HepG2 (cell line): Measurements from ENCODE around the gene SPART. TPM values are rescaled to one million over a fixed set of nuclear protein-coding genes. Genes with fewer than 3 reads are reported as not detected.

ENCODE experiments used
- ATAC-seq: fragments of 200-7000 bp; cut with Tn5 transposase; 3 replicates; pipeline ENCODE4 v1.9.1; 2020; ENCODE audit warnings: mild to moderate bottlenecking, moderate library complexity
- BruUV-seq: library from RNA; stranded (reverse); fragments of 400-500 nt; replicated peaks from 2 replicates; lab custom pipeline; 2021; lab: Mats Ljungman, UMichigan
- CTCF ChIA-PET: fragments of 300-600 bp; formaldehyde crosslinking; extraction: SDS; loops from one replicate; lab custom pipeline; 2021; ENCODE audit warnings: low total read pairs, inconsistent platforms, low intra/inter-chr PET ratio; lab: Yijun Ruan, JAX
- POLR2A ChIA-PET: fragments of 350-600 bp; sonication (Branson Sonifier 250); formaldehyde crosslinking; loops from one replicate; lab custom pipeline; 2020; ENCODE audit warnings: antibody characterized with exemption, inconsistent platforms; lab: Yijun Ruan, JAX
- DNase-seq: peaks from one replicate; pipeline ENCODE4 v3.0.0-alpha.2; 2015; ENCODE audit warnings: low spot score
- FAIRE-seq: peaks from 3 replicates; lab custom pipeline; 2011; peaks lifted over from hg19 to GRCh38; lab: Jason Lieb, UNC
- H2AFZ ChIP-seq: one replicate; pipeline ENCODE4 v1.6.1; 2011; ENCODE audit warnings: low read length, inconsistent platforms
- H3K27ac ChIP-seq: fragments of 300-600 bp; 3 replicates; pipeline ENCODE4 v1.8.0; 2011; ENCODE audit warnings: mixed run types, mild to moderate bottlenecking, mixed read lengths, low read length, inconsistent platforms; ENCODE audit not compliant: insufficient read depth; ENCODE audit errors: extremely low read length
- H3K27me3 ChIP-seq, 2 experiments: fragments of 200-600 bp in 1 of 2; 2 replicates in 1 of 2; 3 replicates in 1 of 2; pipeline versions ENCODE4 v1.6.0 to v1.8.0; 2011; ENCODE audit warnings: low read length in 2 of 2, mild to moderate bottlenecking in 2 of 2, moderate library complexity in 2 of 2, inconsistent platforms in 1 of 2; ENCODE audit not compliant: insufficient read depth in 2 of 2, control insufficient read depth in 1 of 2
- H3K36me3 ChIP-seq, 2 experiments: fragments of 200-600 bp in 1 of 2; replicated peaks in 1 of 2; 2 replicates in 1 of 2; 3 replicates in 1 of 2; pipeline versions ENCODE4 v1.5.1 to v1.8.0; 2011; ENCODE audit warnings: low read length in 2 of 2, inconsistent platforms in 1 of 2; ENCODE audit not compliant: insufficient read depth in 2 of 2, control insufficient read depth in 1 of 2
- H3K4me1 ChIP-seq: 2 replicates; pipeline ENCODE4 v1.5.1; 2012; ENCODE audit warnings: low read length, inconsistent platforms; ENCODE audit not compliant: insufficient read depth
- H3K4me2 ChIP-seq: 2 replicates; pipeline ENCODE4 v1.6.0; 2011; ENCODE audit warnings: low read depth, low read length, inconsistent platforms
- H3K4me3 ChIP-seq, 3 experiments: fragments of 200-600 bp in 1 of 3; sonication (generic), shearing (Covaris generic) in 1 of 3; replicated peaks in 1 of 3; 2 replicates each; pipeline ENCODE4 v1.5.1; 2011 to 2016; ENCODE audit warnings: low read length in 3 of 3, inconsistent platforms in 2 of 3, low read depth in 2 of 3, mild to moderate bottlenecking in 2 of 3, control low read depth in 1 of 3, mixed read lengths in 1 of 3; ENCODE audit not compliant: insufficient read depth in 1 of 3
- H3K79me2 ChIP-seq: one replicate; pipeline ENCODE4 v1.6.1; 2011; ENCODE audit warnings: low read length, inconsistent platforms; ENCODE audit not compliant: insufficient read depth
- H3K9ac ChIP-seq: 2 replicates; pipeline ENCODE4 v1.6.0; 2011; ENCODE audit warnings: mild to moderate bottlenecking, low read depth, low read length, inconsistent platforms; ENCODE audit not compliant: insufficient read depth
- H3K9me3 ChIP-seq: 2 replicates; pipeline ENCODE4 v1.5.1; 2012; ENCODE audit warnings: mild to moderate bottlenecking, low read length
- H4K20me1 ChIP-seq: 2 replicates; pipeline ENCODE4 v1.6.0; 2011; ENCODE audit warnings: inconsistent platforms, mild to moderate bottlenecking, low read length, moderate library complexity; ENCODE audit not compliant: insufficient read depth
- AKAP8 ChIP-seq: sonication (generic); formaldehyde crosslinking; IDR thresholded peaks from 2 replicates; pipeline ENCODE4 v1.5.1; 2020; ENCODE audit warnings: mild to moderate bottlenecking, missing genetic modification reagents
- CREBL2 ChIP-seq: sonication (generic); formaldehyde crosslinking; IDR thresholded peaks from 2 replicates; pipeline ENCODE4 v1.8.1; 2023; ENCODE audit warnings: missing genetic modification reagents, mild to moderate bottlenecking, borderline replicate concordance
- CTCF ChIP-seq: sonication (generic); formaldehyde crosslinking; IDR thresholded peaks from 2 replicates; pipeline ENCODE4 v1.5.0; 2020; ENCODE audit warnings: mild to moderate bottlenecking, missing genetic modification reagents, moderate library complexity
- DNMT1 ChIP-seq: sonication (generic); formaldehyde crosslinking; IDR thresholded peaks from 2 replicates; pipeline ENCODE4 v1.5.1; 2020; ENCODE audit warnings: mild to moderate bottlenecking, missing genetic modification reagents
- ZBTB10 ChIP-seq: sonication (generic); formaldehyde crosslinking; IDR thresholded peaks from 2 replicates; pipeline ENCODE4 v1.4.0; 2020; ENCODE audit warnings: missing genetic modification reagents, borderline replicate concordance
- ZC3H4 ChIP-seq: sonication (generic); formaldehyde crosslinking; IDR thresholded peaks from 2 replicates; pipeline ENCODE4 v1.4.0; 2020; ENCODE audit warnings: missing genetic modification reagents, borderline replicate concordance
- ZNF180 ChIP-seq: sonication (generic); formaldehyde crosslinking; IDR thresholded peaks from 2 replicates; pipeline ENCODE4 v1.4.0; 2020; ENCODE audit warnings: low read depth, missing genetic modification reagents, borderline replicate concordance
- ZNF407 ChIP-seq: sonication (generic); formaldehyde crosslinking; IDR thresholded peaks from one replicate; pipeline ENCODE4 v1.5.1; 2020; ENCODE audit warnings: mild to moderate bottlenecking, missing genetic modification reagents; ENCODE audit errors: not compliant biosample characterization
- WGBS: methylation state at CpG from one replicate; pipeline ENCODE4 v1.1.6; 2017; ENCODE audit warnings: low lambda C conversion rate; 5-methylcytosine and 5-hydroxymethylcytosine counted together
- in situ Hi-C: cut with HindIII; loops from 2 replicates; pipeline ENCODE4 v1.10.0; 2017; ENCODE audit warnings: low pct_unique_long_range_greater_than_20kb; ENCODE audit not compliant: extremely low pct_ligation_motif_present
- intact Hi-C: fragments of 100-400 bp; cut with micrococcal nuclease; formaldehyde crosslinking; loops from one replicate; pipeline ENCODE4 v1.10.0; 2022; ENCODE audit not compliant: unreplicated experiment
- polyA plus RNA-seq, 8 experiments: library from polyadenylated mRNA; depleted of rRNA in 3 of 8; stranded (reverse) in 7 of 8; unstranded in 1 of 8; fragments of >200 nt; fragmentation: Illumina TruSeq in 4 of 8; extraction: Trizol in 4 of 8; gene quantifications; 2 replicates each; pipeline versions ENCODE4 v1.2.1 to v1.2.3, GENCODE V29; 2011 to 2016; ENCODE audit warnings: low read depth in 4 of 8, missing spikeins in 1 of 8, mixed read lengths in 1 of 8; ENCODE audit not compliant: insufficient read depth in 1 of 8
- total RNA-seq, 5 experiments: library from RNA; depleted of rRNA; stranded (reverse); fragments of >200 nt; fragmentation: Illumina TruSeq; extraction: Trizol; gene quantifications; 2 replicates each; pipeline ENCODE4 v1.2.3, GENCODE V29; 2016; ENCODE audit warnings: low read depth in 1 of 5

Gene SPART
- total and polyA plus RNA-seq, 2 of the 13 experiments (the other 11 are each of a cell fraction or from before 2014, with no cell fraction given) = 8.9 to 28.8 TPM

- TF ChIP-seq ZNF407 (CRISPR knock-in tag) = no peak
- TF ChIP-seq AKAP8 (CRISPR knock-in tag) = no peak
These were observed 12.1 kb upstream of the SPART start (continued) for GRCh38 chr13:36358175-36358718.

- no TSS peak for BruUV-seq
- no peak for ATAC-seq
- DNase-seq = no peak
- H3K9me3 ChIP-seq = no peaks in the 10 kb centered on the region
- H3K27me3 ChIP-seq = no peaks in the 10 kb centered on the region
- no peaks in the 10 kb centered on the region for H3K36me3 ChIP-seq
- POLR2A ChIA-PET = no interaction called here
- no peak overlapping the region for H3K27ac ChIP-seq
- peaks cover 31% of the 10 kb centered on the region for H3K4me1 ChIP-seq
- intact Hi-C loops (no loop called here), in situ Hi-C loops (no loop called here)
- H2AFZ ChIP-seq = no peak overlapping the region
- H3K4me3 ChIP-seq = no peak overlapping the region
- no peaks in the 10 kb centered on the region for H4K20me1 ChIP-seq
- no peak overlapping the region for H3K4me2 ChIP-seq
- no peak for FAIRE-seq
- WGBS = 49% methylated on average over 3 of the region's 3 CpGs
- CTCF ChIA-PET = no interaction called here
- no peak for TF ChIP-seq ZC3H4 (CRISPR knock-in tag)
- no peak for TF ChIP-seq ZBTB10 (CRISPR knock-in tag)
- no peak for TF ChIP-seq ZNF180 (CRISPR knock-in tag)
- TF ChIP-seq DNMT1 (CRISPR knock-in tag) = no peak
- TF ChIP-seq CREBL2 (CRISPR knock-in tag) = no peak
- TF ChIP-seq CTCF = no peak
- no peaks in the 10 kb centered on the region for H3K79me2 ChIP-seq
- H3K9ac ChIP-seq = no peak overlapping the region
These were observed 11.5 kb upstream of the SPART start for GRCh38 chr13:36357692-36358091.
